K562 (cell line): ENCODE data around the gene PCDHGA7.

ENCODE experiments used
- CEBPZ ChIP-seq: fragments of 150-350 bp; IDR thresholded peaks from 2 replicates; pipeline ENCODE4 v1.6.1; 2014; ENCODE audit warnings: low read depth, mild to moderate bottlenecking, low read length, borderline replicate concordance
- CHD2 ChIP-seq: IDR thresholded peaks from 2 replicates; pipeline ENCODE4 v1.6.1; 2011; ENCODE audit warnings: low read depth, low read length
- EP300 ChIP-seq: IDR thresholded peaks from 2 replicates; pipeline ENCODE4 v1.6.1; 2012; ENCODE audit warnings: low read length, improper control_type of control experiment
- FOXM1 ChIP-seq, 2 experiments: fragments of 450-650 bp in 1 of 2; sonication (generic) in 1 of 2; formaldehyde crosslinking in 1 of 2; IDR thresholded peaks; 2 replicates each; pipeline versions ENCODE4 v1.6.1 to v1.9.0; 2017 to 2022; ENCODE audit warnings: low read depth in 2 of 2, mild to moderate bottlenecking in 2 of 2, missing genetic modification reagents in 1 of 2, moderate library complexity in 1 of 2
- IRF9 ChIP-seq: fragments of 450-650 bp; IDR thresholded peaks from 2 replicates; pipeline ENCODE4 v1.6.1; 2016; ENCODE audit warnings: missing biosample characterization, missing genetic modification characterization
- JUNB ChIP-seq: fragments of 450-650 bp; formaldehyde crosslinking; conservative IDR thresholded peaks from 2 replicates; pipeline ENCODE4 v1.4.0; 2020; ENCODE audit warnings: mild to moderate bottlenecking
- MLLT1 ChIP-seq, 2 experiments: fragments of 450-650 bp; IDR thresholded peaks; 2 replicates each; pipeline ENCODE4 v1.6.1; 2016
- NRF1 ChIP-seq, 2 experiments: fragments of 450-650 bp; IDR thresholded peaks in 1 of 2; conservative IDR thresholded peaks in 1 of 2; 2 replicates each; pipeline ENCODE4 v1.6.1; 2014; ENCODE audit warnings: mild to moderate bottlenecking in 2 of 2
- POLR2AphosphoS5 ChIP-seq: IDR thresholded peaks from 2 replicates; pipeline ENCODE4 v1.6.1; 2011; ENCODE audit warnings: mild to moderate bottlenecking, low read depth, low read length, moderate library complexity; ENCODE audit not compliant: control insufficient read depth, insufficient read depth
- SIN3A ChIP-seq, 2 experiments: fragments of 150-350 bp in 1 of 2; IDR thresholded peaks; 2 replicates each; pipeline ENCODE4 v1.6.1; 2011 to 2016; ENCODE audit warnings: borderline replicate concordance in 2 of 2, low read depth in 2 of 2, low read length in 2 of 2, mild to moderate bottlenecking in 2 of 2, moderate library complexity in 2 of 2; ENCODE audit not compliant: control insufficient read depth in 1 of 2
- ZBED1 ChIP-seq: IDR thresholded peaks from 2 replicates; pipeline ENCODE4 v1.6.1; 2014
- ZNF76 ChIP-seq: fragments of 250-450 bp; sonication (Bioruptor Pico); IDR thresholded peaks from 2 replicates; pipeline ENCODE4 v1.4.0; 2020; ENCODE audit warnings: mild to moderate bottlenecking, moderate library complexity, borderline replicate concordance

- TF ChIP-seq SIN3A (IDR thresholded peaks at IDR 0.05; ENCODE audit: borderline replicate concordance in 2 of 2, control insufficient read depth in 1 of 2, low read depth in 2 of 2, low read length in 2 of 2) (no peak), NRF1 (conservative IDR thresholded peaks at IDR 0.05 in 1 of 2, IDR thresholded peaks at IDR 0.05 in 1 of 2) (no peak), IRF9 (tag) (no peak), ZNF76 (CRISPR knock-in tag) (no peak), CHD2 (no peak), MLLT1 (IDR thresholded peaks at IDR 0.05) (no peak), EP300 (no peak), CEBPZ (no peak), FOXM1 (IDR thresholded peaks at IDR 0.05; ENCODE audit: low read depth) (no peak), FOXM1 (CRISPR knock-in tag; IDR thresholded peaks at IDR 0.05; ENCODE audit: low read depth) (no peak), POLR2AphosphoS5 (no peak), ZBED1 (no peak), JUNB (no peak)
These were observed 36.7 kb downstream of the PCDHGA7 start for GRCh38 chr5:141419074-141419880.
